C4-2B (cell line): Measurements from ENCODE around the gene BIRC6.

Source experiments
- ZFX ChIP-seq: fragments of 450-650 bp; IDR thresholded peaks from 2 replicates; pipeline ENCODE4 v1.6.1; 2017
- TF ChIP-seq, protein P1 (sequence below): fragments of 450-650 bp; conservative IDR thresholded peaks from 2 replicates; pipeline ENCODE4 v1.5.1; 2017; ENCODE audit warnings: mild to moderate bottlenecking

DNA sequence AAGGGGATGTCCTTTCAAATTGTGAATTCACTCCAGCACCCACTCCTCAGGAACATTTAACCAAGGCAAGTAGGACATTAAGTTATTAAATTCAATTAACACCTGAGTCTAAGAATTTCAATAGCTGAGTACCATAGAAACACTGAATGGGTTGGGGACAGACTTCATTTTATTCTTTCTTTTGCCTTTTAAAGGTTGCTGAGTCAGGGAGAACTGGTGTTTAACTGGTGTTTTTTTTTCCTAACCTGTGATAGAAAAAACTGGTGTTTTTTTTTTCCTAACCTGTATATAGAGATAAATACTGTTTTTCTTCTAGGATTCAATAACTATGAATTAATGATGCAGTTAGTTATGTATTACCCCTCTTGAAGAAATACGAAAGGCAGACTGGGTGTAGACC, 309.9 kb downstream of the BIRC6 start:
- TF ChIP-seq, protein P1, sequence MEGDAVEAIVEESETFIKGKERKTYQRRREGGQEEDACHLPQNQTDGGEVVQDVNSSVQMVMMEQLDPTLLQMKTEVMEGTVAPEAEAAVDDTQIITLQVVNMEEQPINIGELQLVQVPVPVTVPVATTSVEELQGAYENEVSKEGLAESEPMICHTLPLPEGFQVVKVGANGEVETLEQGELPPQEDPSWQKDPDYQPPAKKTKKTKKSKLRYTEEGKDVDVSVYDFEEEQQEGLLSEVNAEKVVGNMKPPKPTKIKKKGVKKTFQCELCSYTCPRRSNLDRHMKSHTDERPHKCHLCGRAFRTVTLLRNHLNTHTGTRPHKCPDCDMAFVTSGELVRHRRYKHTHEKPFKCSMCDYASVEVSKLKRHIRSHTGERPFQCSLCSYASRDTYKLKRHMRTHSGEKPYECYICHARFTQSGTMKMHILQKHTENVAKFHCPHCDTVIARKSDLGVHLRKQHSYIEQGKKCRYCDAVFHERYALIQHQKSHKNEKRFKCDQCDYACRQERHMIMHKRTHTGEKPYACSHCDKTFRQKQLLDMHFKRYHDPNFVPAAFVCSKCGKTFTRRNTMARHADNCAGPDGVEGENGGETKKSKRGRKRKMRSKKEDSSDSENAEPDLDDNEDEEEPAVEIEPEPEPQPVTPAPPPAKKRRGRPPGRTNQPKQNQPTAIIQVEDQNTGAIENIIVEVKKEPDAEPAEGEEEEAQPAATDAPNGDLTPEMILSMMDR, result no peak
- no peak for TF ChIP-seq ZFX
